Spleen (tissue), 7 donors: ENCODE measurements around the gene CPD.

ENCODE experiments used
- CTCF ChIP-seq, 11 experiments: fragments of 200-600 bp in 7 of 11; fragments of 450-650 bp in 4 of 11; sonication (generic) in 4 of 11; IDR thresholded peaks in 8 of 11; conservative IDR thresholded peaks in 3 of 11; 1 replicate in 7 of 11; 2 replicates in 4 of 11; pipeline versions ENCODE4 v1.4.0 to v1.8.0; 2016 to 2021; ENCODE audit warnings: antibody characterized with exemption in 11 of 11, inconsistent platforms in 4 of 11, mild to moderate bottlenecking in 1 of 11
- POLR2A ChIP-seq, 3 donors: fragments of 450-650 bp; IDR thresholded peaks; one replicate each; pipeline ENCODE4 v1.5.1; 2017; ENCODE audit warnings: antibody characterized with exemption in 3 of 3, mild to moderate bottlenecking in 1 of 3
- donor health status: DM: no; HTN: no; CAD: no; lungs with moderate emphysema.
- donor health status: DM: no; HTN: no; CAD: no.
- donor health status: DM: no; HTN: no; CAD: no.

GRCh38 chr17:30393491-30393890, 14.8 kb downstream of the CPD start:
- no peak for TF ChIP-seq POLR2A (IDR thresholded peaks at IDR 0.05)
- TF ChIP-seq CTCF (IDR thresholded peaks at IDR 0.05 in 8 of 11, conservative IDR thresholded peaks at IDR 0.05 in 3 of 11), result no peak
